ENCODE data around the gene FMN1. TPM values are rescaled to one million over a fixed set of nuclear protein-coding genes. Genes with fewer than 3 reads are reported as not detected.
A peak's percentile ranks its signal among the peaks of the same experiment; 100 is the strongest.

Gene FMN1
- total RNA-seq, 1 donor from 2014 or later = 0.17 TPM

DNA sequence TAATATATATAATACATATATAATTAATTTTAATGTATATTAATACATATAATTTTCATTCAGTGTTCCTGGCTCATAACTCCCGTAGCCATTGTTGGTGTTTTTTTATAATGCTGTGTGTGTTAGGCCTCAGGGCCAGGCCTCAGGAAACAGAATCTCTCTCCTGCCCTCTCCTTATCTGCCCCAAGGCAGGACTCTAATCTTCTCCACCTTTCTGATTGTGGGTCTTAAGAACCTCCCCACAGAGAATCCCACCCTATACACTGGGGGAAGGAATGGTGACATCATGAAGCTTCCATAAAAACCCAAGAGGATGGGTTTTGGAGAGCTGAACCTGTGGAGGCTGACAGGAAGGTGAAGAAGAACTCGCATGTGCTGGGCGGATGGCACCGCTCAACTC, 4.0 kb upstream of the FMN1 start:
- no peak for DNase-seq

DNA sequence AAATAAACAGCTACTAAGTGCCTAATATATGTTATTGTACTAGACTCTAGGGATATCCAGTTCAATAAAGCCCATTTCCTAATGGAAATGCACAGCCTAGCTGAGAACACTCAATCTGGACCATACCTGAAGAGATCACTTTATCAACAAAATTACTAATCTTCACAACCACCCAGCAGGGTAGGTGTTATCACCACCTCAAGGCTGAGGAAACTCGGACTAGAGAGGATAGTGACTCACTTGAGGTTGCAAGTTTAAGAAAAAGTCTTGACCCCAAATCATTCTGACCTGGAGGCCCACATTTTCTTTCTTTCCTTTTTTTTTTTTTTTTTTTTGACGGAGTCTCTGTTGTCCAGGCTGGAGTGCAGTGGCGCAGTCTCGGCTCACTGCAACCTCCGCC, 3.1 kb upstream of the FMN1 start:
- no peak for DNase-seq

DNA sequence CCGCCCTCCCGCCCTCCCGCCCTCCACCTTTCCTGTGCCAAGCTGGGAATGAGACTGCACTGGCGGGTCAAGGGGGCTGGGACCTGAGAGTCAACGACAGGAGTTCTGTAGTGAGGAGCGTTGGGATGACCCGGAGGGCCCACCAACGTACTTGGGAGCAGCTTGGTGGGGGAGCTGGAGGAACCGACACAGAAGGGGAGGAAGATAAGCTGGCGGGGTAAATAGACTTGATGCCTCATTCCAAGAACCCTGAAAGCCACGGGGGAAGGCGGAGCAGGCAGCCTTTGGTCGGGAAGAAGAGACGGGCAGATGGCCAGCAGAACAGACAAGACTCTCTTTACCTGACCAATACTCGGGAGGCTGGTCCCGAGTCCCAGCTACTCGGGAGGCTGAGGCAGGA, 277 bp downstream of the FMN1 start:
- DNase-seq = peak; percentile 8

DNA sequence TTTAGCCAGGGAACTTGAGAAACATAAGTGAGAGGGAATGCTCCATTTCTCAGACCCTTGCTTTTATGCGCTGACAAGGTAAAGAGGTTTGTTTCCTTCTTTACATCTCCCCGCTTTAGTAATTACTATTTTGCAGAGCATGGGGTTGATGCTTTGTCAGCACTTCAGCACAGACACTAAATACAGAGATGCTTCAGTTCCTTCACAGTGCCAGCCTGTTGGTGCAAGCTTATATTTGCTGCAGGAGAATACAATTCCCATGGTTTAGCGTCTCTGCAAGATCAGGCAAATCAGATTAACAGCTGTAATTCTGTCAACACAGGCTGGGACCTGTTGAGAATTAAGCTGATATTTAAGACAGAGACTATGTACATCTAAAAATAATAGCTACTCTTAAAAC, 2.9 kb downstream of the FMN1 start:
- no peak for DNase-seq

DNA sequence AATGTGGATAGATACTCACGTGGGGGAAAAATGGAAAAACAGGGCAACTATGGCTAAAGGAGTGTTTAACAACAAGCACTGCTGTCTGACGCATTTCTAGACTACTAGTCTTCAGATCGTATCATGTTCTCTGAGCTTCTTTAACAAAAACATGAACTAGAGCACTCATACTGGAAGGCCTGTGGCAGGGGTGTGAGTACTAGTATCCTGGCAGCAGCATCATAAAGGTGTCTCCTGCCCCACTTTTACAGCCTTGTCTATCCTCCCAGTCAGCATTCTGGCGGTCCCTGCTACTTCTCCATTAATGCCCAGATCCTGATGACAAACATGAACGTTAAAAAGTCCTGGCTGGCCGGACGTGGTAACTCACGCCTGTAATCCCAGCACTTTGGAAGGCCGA, 4.0 kb downstream of the FMN1 start:
- no peak for DNase-seq

DNA sequence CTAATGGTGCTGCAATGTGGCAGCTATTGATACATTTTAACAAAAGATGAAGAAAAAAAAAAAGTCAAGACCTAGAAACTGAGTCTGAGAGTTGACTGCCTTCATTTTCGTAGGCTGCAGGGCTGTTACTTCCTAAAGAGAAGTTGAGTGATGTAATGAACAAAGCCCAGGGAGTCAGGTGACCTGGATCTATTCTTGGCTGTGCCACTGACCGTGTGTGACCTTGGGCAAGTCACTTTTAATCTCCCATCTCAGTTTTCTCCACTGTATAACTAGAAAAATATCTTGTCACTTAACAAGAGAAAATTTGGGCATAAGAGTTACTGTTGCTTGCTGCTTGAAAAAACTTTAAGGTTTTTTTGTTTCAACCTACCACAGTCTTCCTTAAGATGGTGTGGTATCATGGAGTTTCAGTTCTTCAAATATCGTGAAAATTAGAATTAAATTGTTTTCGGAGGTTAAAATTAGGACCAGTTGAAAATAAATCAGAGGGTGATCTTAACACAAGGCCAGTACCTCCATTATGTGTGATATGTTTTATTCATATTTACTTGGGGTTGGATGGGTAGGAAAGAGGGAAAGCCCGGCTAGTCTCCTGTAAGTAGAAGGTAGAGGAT, 5.8 kb downstream of the FMN1 start:
- DNase-seq = no peak

DNA sequence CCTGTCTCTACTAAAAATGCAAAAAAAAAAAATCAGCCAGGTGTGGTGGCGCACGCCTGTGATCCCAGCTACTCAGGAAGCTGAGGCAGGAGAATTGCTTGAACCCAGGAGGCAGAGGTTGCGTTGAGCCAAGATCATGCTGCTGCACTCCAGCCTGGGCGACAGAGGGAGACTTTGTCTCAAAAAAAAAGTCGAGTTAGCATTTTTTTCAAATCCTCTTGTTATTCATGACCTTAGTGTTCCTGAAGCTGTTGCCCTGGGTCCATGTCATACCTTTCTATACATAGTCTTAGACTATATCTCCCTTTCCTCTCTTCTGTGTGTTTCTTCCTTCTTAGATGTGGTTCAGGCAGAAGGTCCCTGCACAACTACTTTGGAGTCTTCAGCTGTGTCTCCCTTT, 6.4 kb downstream of the FMN1 start:
- no peak for DNase-seq

DNA sequence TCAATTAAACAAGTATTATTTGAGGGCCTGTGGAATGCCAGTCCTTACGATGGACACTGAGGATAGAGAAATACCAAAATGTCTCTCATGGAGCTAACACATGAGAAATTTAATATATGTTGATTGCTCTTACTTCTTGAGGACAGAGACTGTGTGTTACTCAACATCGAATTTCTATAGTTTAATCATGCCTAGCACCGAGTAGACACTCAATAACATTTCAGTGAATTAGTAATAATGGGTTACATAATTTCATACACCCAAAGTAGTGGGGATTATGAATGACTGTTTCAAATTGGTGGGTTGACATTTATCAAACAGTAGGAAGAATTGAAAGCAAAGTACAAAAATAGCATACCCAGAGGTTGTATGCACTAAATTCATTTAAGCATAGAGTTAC, 11.2 kb downstream of the FMN1 start:
- no peak for DNase-seq

DNA sequence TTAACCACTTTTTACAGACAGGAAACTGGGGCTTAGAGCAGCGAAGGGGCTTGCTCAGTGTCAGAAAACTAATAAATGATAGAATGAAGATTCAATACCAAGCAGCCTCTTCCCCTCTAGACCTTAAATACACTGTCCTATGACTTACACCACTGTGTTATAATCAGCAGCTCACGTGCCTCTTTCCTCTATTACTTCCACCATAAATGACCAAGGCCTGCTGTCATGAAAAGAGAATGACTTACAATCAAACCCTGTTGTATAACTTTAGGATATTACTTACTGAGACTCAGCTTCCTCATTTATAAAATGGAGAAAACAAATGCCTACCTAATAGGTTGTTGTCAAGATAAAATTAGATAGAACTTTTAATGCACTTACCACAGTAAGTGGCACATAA, 11.6 kb downstream of the FMN1 start:
- no peak for DNase-seq

DNA sequence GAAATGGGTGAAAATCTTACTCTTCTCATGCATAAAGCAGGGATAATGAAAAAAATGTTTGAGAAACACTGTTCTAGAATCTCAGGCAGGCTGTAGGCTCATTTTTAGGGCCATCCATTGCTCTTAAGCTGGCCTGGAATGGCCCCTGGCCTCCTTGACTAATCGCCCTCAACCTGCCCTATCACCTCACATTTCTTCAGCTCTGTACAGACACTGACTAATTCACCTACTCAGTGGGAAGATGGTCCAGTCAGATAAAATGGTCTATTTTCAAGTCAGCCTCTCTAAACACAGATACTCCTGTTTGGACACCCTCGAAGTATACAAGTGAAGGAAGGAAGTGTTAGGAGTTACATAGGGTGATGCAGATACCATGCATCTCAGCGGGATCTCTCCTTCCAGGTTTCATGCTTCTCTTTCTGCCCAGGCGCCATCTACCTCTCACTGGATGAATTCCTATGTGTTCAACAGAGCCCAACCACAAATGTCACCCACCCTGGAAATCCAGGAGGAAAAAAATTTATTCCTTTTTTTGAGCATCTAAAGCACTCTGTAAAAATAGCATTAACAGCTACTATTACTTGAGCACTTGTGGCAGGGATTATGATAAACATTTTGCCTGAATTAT, 12.1 kb downstream of the FMN1 start:
- no peak for DNase-seq

DNA sequence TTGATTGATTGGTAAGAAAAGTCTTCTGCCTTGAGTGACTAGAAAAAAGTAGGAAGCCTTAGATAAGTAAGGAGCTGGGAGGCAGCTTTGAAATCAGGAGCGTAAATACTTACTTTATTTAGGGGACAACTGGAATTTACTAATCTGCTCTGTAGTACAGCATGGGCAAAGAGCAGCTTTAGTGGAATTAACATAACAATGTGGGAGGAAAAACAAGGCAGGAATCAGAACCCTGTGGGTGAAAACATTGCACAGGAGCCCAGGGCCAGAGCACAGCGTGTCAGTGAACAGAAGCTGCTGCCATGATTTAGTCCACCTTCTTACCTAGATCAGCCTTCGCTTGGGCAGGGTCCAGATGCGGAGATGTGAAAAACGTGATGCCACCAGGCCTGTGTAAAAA, 14.6 kb downstream of the FMN1 start:
- no peak for DNase-seq

DNA sequence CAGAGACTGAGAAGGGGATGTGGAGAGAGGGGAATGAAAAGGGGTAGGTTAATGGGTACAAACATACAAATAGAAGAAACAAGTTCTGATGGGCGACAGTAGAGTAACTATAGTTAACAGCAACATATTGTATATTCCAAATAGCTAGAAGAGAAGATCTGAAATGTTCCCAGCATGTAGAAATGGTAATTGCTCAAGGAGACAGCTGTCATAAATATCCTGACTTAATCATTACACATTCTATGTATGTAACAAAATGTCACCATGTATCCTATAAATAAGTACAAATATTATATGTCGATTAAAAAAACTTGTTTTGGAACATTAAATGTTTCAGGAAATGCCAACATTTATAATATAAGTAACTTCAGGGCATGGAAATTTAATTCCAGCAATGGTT, 23.3 kb downstream of the FMN1 start:
- DNase-seq = no peak

DNA sequence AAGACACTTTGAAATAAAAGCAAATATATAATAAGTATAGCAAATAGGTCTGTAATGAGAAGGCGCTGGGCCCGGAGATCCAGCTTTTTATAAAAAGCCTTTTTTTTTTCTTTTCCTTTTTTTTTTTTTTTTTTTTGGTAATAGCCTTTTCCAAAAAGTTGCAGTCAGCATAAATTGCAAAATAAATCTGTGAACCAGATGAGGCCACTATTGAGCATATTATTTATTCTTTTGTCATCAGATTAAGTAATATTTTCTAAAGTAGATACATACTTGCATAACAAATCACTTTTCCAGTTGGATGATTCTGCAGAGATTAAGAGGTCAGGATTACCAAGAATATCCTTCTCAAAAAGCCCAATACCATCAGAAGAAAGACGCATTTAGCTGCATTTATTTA, 24.9 kb downstream of the FMN1 start:
- DNase-seq = no peak

DNA sequence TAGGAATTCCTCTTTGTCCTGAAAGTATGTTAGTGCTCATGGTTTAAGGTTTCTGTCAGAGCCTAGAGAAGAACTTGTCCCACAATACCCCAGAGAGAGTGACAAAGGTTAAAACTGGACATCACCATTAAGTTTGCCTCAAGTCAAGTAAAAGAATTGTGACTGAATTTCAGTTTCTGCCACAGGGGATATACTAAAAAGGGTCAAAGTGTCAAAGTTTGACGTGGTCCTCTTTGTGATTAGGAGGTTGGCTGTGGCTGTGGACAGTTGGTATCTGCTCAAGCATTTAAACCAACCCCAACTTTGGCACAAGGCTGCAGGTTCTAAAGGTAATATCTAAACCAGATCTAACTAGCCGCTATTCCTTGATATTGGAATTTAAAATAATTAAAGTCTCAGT, 26.1 kb downstream of the FMN1 start:
- no peak for DNase-seq

DNA sequence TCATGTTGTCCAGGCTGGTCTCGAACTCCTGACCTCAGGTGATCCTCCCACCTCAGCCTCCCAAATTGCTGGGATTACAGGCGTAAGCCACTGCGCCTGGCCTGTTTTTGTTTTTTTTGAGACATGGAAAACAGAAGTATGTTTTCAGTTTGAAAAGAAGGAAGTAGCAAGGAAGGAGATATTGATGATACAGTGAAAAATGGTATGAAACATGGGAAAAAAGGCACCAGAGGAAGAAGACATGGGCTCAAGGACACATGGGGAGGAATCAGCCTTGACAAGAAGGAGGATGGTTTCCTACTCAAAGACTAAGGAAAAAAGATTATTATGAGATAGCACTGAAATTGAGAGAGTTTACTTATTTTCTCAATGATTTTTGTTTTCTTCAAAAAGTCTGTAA, 30.7 kb downstream of the FMN1 start:
- no peak for DNase-seq

DNA sequence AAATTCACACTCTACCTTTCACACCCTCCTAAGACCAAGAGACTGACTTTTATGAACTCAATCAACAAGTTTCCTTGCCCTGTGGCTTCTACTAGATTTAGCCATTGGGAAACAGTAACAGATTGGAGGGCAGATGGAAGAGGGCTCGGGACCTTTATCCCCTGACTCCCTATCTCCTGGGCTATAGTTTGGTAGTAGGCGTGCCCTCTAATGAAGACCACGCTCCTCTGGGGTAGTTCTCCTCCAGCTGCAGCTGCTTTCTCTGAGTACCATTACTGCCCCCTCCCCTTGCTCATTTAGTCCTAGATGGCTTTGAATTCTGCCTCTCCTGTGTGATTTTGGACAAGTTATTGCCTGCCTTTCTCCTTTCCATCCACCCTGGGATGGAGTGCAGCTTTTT, 33.3 kb downstream of the FMN1 start:
- no peak for DNase-seq

DNA sequence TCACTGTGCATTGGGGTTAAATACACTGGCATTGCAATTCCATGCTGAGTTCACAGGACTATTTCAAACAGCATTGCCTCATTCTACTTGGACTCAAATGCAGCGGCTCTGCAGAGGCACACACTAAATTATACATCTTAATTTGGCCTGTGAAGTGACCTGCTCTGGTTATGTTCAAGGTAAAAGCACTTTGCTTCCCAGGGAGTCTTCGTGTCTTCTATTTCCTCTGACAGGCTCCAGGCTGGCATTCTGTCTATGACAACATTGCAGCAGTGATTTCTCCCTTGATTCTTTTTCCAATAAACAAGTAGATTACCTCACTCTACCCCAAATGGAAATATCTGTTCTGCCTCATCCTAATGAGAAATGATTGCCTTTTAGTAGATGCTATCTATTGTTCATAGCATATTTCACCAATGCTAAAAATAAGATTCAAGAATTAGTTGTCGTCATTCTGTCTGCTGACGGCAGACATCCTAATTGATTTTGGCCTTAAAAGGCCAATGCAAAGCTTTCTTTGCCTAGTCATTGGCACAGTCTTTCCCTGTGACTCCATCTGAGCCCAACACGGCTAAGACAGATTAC, 33.8 kb downstream of the FMN1 start:
- DNase-seq = no peak

DNA sequence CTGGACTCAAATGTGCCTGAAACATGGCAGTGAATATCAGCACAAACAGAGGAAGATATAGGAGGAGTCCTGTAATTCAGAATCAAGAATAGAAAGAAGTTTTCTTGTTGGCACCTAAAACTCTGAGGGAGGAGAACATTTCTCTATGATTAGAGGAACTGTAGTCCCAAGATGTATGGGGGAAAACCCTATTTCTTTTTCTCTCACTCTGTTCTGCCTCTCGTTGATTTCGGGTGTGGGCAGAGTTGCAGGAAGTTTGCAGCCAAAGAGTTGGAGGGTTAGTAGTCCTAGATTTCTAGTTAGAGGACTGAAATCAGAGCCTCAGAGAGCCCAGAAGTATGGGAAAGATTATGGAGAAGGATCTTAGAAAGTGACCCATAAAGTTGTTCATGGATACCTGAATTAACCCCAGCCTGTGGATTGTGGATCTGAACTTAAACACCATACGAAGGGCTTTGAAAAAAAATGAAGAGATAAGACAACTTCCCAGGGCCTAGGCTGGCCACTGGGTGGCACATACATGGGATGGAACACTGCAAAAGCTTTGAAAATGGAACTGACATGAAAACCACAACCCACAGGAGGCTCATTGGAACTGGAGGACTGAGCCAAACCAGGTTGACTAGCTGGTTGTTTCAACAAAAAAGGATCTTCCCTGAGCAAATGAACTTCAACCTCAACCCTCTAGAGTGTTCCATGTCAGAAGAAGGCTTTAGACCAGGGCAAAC, 34.6 kb downstream of the FMN1 start:
- no peak for DNase-seq

DNA sequence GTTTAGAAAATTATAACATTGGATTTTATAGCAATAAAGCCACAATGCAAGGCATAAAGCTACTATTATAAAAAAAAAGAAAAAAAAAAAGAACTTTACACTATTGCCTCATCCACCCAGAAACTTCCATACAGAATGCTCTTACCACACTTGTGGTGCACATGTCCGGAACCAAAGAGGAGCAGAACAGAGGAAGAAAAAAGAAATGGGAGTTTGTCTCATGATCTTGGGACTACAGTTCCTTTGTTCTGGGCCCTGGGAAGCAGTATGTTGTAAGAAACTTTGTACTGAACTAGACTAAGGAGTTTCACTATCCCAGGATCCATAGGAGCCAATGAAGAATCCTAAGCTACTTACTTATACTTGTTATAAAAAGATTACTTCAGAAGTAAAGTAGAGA, 36.1 kb downstream of the FMN1 start:
- DNase-seq = no peak

DNA sequence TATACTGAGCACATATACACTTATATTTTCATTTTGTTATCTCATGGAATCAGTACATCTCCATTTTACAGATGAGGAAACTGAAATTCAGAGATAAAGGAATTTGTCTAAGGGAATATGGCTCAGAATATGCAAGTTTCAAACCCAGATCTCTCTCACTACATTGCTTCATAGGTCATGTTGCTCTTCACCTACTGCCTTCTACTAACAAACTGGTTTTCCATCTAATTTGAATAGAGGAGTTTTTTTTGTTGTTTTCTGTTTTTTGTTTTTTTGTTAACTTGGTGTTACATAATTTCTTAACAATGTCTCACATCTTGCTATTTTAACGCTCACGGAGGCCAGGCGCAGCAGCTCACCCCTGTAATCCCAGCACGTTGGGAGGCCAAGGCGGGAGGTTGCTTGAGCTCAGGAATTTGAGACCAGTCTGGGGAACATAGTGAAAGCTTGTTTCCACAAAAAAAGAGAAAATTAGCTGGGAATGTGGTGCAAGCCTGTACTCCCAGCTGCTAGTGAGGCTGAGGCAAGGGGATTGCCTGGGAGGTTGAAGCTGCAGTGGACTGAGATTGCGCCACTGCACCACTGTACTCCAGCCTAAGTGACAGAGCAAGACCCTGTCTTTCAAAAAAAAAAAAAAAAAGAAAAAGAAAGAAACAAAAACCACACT, 37.0 kb downstream of the FMN1 start:
- DNase-seq = no peak

DNA sequence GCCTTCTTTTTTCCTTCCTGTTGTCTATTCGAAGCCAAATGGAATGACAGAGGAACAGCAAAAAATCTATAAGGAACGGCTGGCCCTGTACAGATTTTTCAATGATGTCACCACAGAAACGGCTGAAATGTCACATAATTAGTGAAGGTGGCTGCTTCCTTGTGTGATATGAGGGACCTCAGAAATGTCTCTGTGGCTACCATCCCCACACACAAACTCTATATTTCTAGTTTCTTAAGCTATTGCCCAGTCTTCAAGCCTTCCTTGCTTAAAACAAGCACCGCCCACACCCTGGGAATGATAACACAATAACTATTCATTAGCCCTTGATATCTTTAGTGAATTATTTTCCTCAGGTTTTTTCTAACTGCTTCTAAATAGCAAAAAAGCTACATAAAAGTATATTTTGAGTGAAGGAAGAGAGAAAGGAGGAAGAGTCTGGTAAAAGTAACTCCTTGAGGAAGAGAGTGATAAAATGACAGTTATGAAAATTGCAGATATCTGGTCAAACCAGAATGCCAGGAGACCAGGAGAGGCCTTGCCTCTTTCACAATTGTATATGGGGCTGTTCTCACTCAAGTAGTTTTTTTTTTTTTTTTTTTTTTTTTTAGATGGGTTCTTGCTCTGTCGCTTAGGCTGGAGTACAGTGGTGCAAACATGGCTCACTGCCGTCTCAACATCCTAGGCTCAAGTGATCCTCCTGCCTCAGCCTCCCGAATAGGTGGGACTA, 38.7 kb downstream of the FMN1 start:
- DNase-seq = no peak

DNA sequence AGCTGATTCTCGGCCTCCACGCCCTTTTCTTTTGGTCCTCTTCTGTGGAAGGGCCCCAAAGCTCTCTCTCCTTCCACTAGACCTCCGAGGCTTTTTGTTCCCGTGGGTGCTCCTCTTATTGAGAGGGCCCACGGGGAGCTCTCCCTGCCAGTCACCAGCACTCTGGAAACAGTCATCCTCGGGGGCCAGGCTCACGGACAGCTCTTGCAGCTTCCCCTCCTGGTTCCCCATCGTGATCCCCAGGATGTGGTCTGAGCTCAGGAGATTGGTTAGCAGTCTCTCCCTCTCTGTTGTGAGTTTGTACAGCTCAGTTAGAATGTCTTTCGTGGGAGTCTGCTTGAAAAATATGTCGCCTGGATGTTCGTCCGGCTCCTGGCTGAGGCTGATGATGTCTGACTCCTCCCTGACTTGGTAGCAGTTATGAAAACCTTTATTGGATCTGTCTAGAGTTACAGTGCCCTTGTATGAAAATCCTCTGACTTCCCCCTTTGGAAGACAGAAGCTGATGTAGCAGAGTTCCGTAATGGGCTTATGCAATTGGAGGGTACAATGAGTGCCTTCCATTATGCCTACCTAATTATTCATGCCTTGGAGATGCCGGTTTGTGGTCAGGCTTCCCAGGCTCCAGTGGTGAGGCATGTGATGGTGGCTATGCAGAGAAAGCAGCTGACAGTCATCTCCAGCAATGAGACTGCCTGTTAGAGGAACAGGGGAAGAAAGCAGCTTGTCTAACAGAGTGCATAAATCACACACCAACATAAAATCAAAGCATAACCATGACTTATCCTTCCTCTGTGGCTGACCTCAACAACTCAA, 40.0 kb downstream of the FMN1 start:
- no peak for DNase-seq

Measured in dermis blood vessel endothelial cell (primary cell).